Vagina (tissue), 2 donors: ENCODE results near the gene ZNF592.

Experiments used
- CTCF ChIP-seq, 3 experiments: fragments of 450-650 bp in 2 of 3; fragments of 200-600 bp in 1 of 3; sonication (generic) in 1 of 3; IDR thresholded peaks; one replicate each; pipeline ENCODE4 v1.5.1; 2017 to 2019; ENCODE audit warnings: antibody characterized with exemption in 3 of 3, mild to moderate bottlenecking in 2 of 3, moderate library complexity in 2 of 3
- POLR2AphosphoS5 ChIP-seq, 2 donors: sonication (generic); formaldehyde crosslinking; IDR thresholded peaks; one replicate each; pipeline ENCODE4 v1.9.0; 2017; ENCODE audit warnings: antibody characterized with exemption in 2 of 2, mild to moderate bottlenecking in 2 of 2, low read depth in 1 of 2; ENCODE audit not compliant: insufficient read depth in 1 of 2

- TF ChIP-seq CTCF (IDR thresholded peaks at IDR 0.05), result no peak
- TF ChIP-seq POLR2AphosphoS5 (IDR thresholded peaks at IDR 0.05; ENCODE audit: insufficient read depth in 1 of 2, low read depth in 1 of 2), result no peak
Observed at GRCh38 chr15:84840255-84840654, 91.9 kb downstream of the ZNF592 start.
